GM12878 (cell line): ENCODE data around the gene TCF25. TPM values are rescaled to one million over a fixed set of nuclear protein-coding genes. Genes with fewer than 3 reads are reported as not detected.

Experiments
- ATAC-seq: fragments of 200-7000 bp; cut with Tn5 transposase; 3 replicates; pipeline ENCODE4 v1.9.1; 2020; ENCODE audit warnings: mild to moderate bottlenecking, moderate library complexity
- BruUV-seq: library from RNA; stranded (reverse); fragments of 400-500 nt; replicated peaks from 2 replicates; lab custom pipeline; 2021; lab: Mats Ljungman, UMichigan
- CTCF ChIA-PET: fragments of 300-600 bp; sonication (Branson Sonifier 250); formaldehyde crosslinking; extraction: SDS; loops from one replicate; lab custom pipeline; 2021; ENCODE audit warnings: inconsistent platforms; lab: Yijun Ruan, JAX
- POLR2A ChIA-PET: fragments of 350-600 bp; formaldehyde crosslinking; extraction: SDS; loops from one replicate; lab custom pipeline; 2021; ENCODE audit warnings: inconsistent platforms; lab: Charles Lee
- RAD21 ChIA-PET: fragments of 300-600 bp; sonication (Branson Sonifier 250); formaldehyde crosslinking; loops from one replicate; lab custom pipeline; 2023; ENCODE audit warnings: antibody characterized with exemption; ENCODE audit not compliant: unreplicated experiment; lab: Charles Lee
- SMC1A ChIA-PET: fragments of 300-600 bp; sonication (Branson Sonifier 250); formaldehyde crosslinking; loops from one replicate; lab custom pipeline; 2023; ENCODE audit not compliant: unreplicated experiment, uncharacterized antibody; lab: Charles Lee
- DNase-seq: peaks from one replicate; pipeline ENCODE4 v3.0.0-alpha.2; 2011; ENCODE audit warnings: low read depth, low spot score
- FAIRE-seq: peaks from 3 replicates; lab custom pipeline; 2011; peaks lifted over from hg19 to GRCh38; lab: Jason Lieb, UNC
- H2AFZ ChIP-seq: 2 replicates; pipeline ENCODE4 v1.6.0; 2011; ENCODE audit warnings: low read depth, low read length, control low read depth; ENCODE audit not compliant: control insufficient read depth
- H3K27ac ChIP-seq: 2 replicates; pipeline ENCODE4 v1.5.1; 2011; ENCODE audit warnings: control low read depth; ENCODE audit not compliant: control insufficient read depth, insufficient read depth
- H3K27me3 ChIP-seq, 2 experiments: replicated peaks in 1 of 2; 2 replicates each; pipeline versions ENCODE4 v1.6.0 to v1.6.1; 2011; ENCODE audit warnings: low read length in 1 of 2; ENCODE audit not compliant: control insufficient read depth in 2 of 2, insufficient read depth in 2 of 2
- H3K36me3 ChIP-seq, 2 experiments: 2 replicates each; pipeline ENCODE4 v1.5.1; 2011; ENCODE audit warnings: low read length in 1 of 2; ENCODE audit not compliant: control insufficient read depth in 2 of 2, insufficient read depth in 2 of 2
- H3K4me1 ChIP-seq: 2 replicates; pipeline ENCODE4 v1.6.1; 2011; ENCODE audit warnings: mild to moderate bottlenecking, low read length, moderate library complexity, mixed read lengths; ENCODE audit not compliant: control insufficient read depth, insufficient read depth
- H3K4me2 ChIP-seq: 2 replicates; pipeline ENCODE4 v1.6.0; 2011; ENCODE audit warnings: control low read depth; ENCODE audit not compliant: control insufficient read depth, insufficient read depth
- H3K4me3 ChIP-seq: fragments of 200-600 bp; sonication (generic); 2 replicates; pipeline ENCODE4 v1.5.1; 2016
- H3K79me2 ChIP-seq: 2 replicates; pipeline ENCODE4 v1.6.0; 2011; ENCODE audit warnings: low read length; ENCODE audit not compliant: control insufficient read depth, insufficient read depth
- H3K9ac ChIP-seq: 2 replicates; pipeline ENCODE4 v1.8.0; 2011; ENCODE audit warnings: low read length, control low read depth, mixed read lengths; ENCODE audit not compliant: control insufficient read depth, insufficient read depth
- H3K9me3 ChIP-seq: replicated peaks from 3 replicates; pipeline ENCODE4 v1.5.1; 2011; ENCODE audit warnings: mild to moderate bottlenecking, low read length; ENCODE audit not compliant: control insufficient read depth, insufficient read depth
- H4K20me1 ChIP-seq: 2 replicates; pipeline ENCODE4 v1.6.0; 2011; ENCODE audit not compliant: control insufficient read depth, insufficient read depth
- BRCA1 ChIP-seq: IDR thresholded peaks from 2 replicates; pipeline ENCODE4 v1.6.1; 2011; ENCODE audit warnings: low read depth, low read length, improper control_type of control experiment
- CBX5 ChIP-seq: sonication (generic); IDR thresholded peaks from 2 replicates; pipeline ENCODE4 v1.6.1; 2016; ENCODE audit warnings: low read depth, moderate library complexity, mild to moderate bottlenecking, inconsistent platforms
- HCFC1 ChIP-seq: fragments of 150-350 bp; IDR thresholded peaks from 2 replicates; pipeline ENCODE4 v1.6.1; 2014; ENCODE audit warnings: low read length
- NFXL1 ChIP-seq: fragments of 450-650 bp; IDR thresholded peaks from 2 replicates; pipeline ENCODE4 v1.6.1; 2017; ENCODE audit warnings: antibody characterized with exemption, mild to moderate bottlenecking, borderline replicate concordance
- POLR2AphosphoS5 ChIP-seq: IDR thresholded peaks from 2 replicates; pipeline ENCODE4 v1.6.1; 2011; ENCODE audit warnings: mild to moderate bottlenecking, low read length, inconsistent platforms
- SUPT20H ChIP-seq: IDR thresholded peaks from 2 replicates; pipeline ENCODE4 v1.6.1; 2011; ENCODE audit warnings: low read depth, mild to moderate bottlenecking, low read length, moderate library complexity, borderline replicate concordance; ENCODE audit not compliant: control insufficient read depth
- TAF1 ChIP-seq: IDR thresholded peaks from 2 replicates; pipeline ENCODE4 v1.6.1; 2011; ENCODE audit warnings: mild to moderate bottlenecking, low read depth, low read length, borderline replicate concordance
- TCF12 ChIP-seq: IDR thresholded peaks from 2 replicates; pipeline ENCODE4 v1.6.1; 2011; ENCODE audit warnings: low read depth, mild to moderate bottlenecking, low read length
- TCF3 ChIP-seq: IDR thresholded peaks from 2 replicates; pipeline ENCODE4 v1.6.1; 2012; ENCODE audit warnings: low read depth, mild to moderate bottlenecking, low read length, borderline replicate concordance; ENCODE audit not compliant: insufficient read depth
- ZNF384 ChIP-seq: IDR thresholded peaks from 2 replicates; pipeline ENCODE4 v1.6.1; 2012; ENCODE audit warnings: low read depth, mild to moderate bottlenecking, low read length, improper control_type of control experiment, borderline replicate concordance
- WGBS: methylation state at CpG from one replicate; pipeline ENCODE4 v1.1.6; 2016; ENCODE audit warnings: low lambda C conversion rate; ENCODE audit not compliant: insufficient replicate concordance, insufficient coverage; ENCODE audit errors: missing lambda C conversion rate; 5-methylcytosine and 5-hydroxymethylcytosine counted together
- in situ Hi-C: fragments of 300-500 bp; cut with MboI; formaldehyde crosslinking; loops from 9 replicates; pipeline ENCODE4 v1.14.3; 2018; ENCODE audit warnings: mixed read lengths
- intact Hi-C: fragments of 100-400 bp; cut with micrococcal nuclease; formaldehyde crosslinking; loops from one replicate; pipeline ENCODE4 v1.14.2; 2022; ENCODE audit not compliant: unreplicated experiment
- polyA plus RNA-seq, 11 experiments: library from polyadenylated mRNA; depleted of rRNA in 4 of 11; unstranded in 6 of 11; stranded (reverse) in 5 of 11; fragments of >200 nt; fragmentation: Nextera tagmentation in 4 of 11; fragmentation: Illumina TruSeq in 1 of 11; extraction: Ambion mirVana in 4 of 11; extraction: Trizol in 1 of 11; gene quantifications; 1 replicate in 1 of 11; 2 replicates in 10 of 11; pipeline versions ENCODE4 v1.2.1 to v1.2.3, GENCODE V29; 2011 to 2016; ENCODE audit warnings: inconsistent platforms in 2 of 11, missing spikeins in 2 of 11, low read depth in 1 of 11
- total RNA-seq, 4 experiments: library from RNA; depleted of rRNA in 3 of 4; stranded (reverse); fragments of >200 nt in 3 of 4; fragmentation: Illumina TruSeq in 1 of 4; extraction: Trizol in 1 of 4; gene quantifications; 2 replicates each; pipeline versions ENCODE4 v1.2.1 to v1.2.3, GENCODE V29; 2013 to 2021
- TF ChIP-seq, protein P1 (sequence below): fragments of 450-650 bp; IDR thresholded peaks from 2 replicates; pipeline ENCODE4 v1.6.1; 2017; ENCODE audit warnings: borderline replicate concordance
- TF ChIP-seq, protein P2 (sequence below): IDR thresholded peaks from 2 replicates; pipeline ENCODE4 v1.6.1; 2012; ENCODE audit warnings: mild to moderate bottlenecking, low read depth, low read length

TCF25 gene
- total and polyA plus RNA-seq, 10 of the 15 experiments (the other 5 are each of a cell fraction or from before 2014, with no cell fraction given) = 8.4 to 130 (median 89.4) TPM

DNA sequence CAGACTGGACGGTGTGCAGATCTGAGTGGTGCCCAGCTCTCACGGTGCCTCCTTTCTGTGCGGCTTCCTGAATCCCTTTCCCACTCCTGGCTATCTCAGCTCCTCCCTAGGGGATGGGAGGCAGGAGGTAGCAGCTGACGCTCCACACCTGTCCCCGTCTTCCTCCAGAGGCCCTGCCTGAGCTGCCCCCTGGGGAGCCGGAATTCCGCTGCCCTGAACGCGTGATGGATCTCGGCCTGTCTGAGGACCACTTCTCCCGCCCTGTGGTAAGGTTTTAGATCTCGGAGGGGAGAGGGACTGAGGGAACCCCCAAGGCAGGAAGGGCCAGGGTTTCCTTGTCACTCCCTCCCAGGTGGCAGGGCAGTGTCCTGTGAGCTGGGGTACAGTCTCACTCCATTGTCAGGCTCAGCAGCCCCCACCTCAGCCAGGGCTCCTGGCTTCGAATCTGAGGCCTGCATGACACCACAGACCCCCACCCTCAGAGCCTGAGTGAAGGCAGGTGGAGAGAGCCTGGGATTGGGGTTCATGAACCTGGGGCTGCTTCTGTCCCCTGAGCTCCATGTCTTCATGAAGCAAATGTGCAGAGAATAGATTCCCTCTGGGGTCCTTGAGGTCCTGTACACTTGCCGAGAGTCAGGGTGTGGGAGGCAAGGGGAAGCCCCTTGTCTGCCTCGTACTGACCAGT lies 81.8 kb downstream of the TCF25 start (continued):
- TF ChIP-seq, protein P1, sequence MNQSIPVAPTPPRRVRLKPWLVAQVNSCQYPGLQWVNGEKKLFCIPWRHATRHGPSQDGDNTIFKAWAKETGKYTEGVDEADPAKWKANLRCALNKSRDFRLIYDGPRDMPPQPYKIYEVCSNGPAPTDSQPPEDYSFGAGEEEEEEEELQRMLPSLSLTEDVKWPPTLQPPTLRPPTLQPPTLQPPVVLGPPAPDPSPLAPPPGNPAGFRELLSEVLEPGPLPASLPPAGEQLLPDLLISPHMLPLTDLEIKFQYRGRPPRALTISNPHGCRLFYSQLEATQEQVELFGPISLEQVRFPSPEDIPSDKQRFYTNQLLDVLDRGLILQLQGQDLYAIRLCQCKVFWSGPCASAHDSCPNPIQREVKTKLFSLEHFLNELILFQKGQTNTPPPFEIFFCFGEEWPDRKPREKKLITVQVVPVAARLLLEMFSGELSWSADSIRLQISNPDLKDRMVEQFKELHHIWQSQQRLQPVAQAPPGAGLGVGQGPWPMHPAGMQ = no peak
- TF ChIP-seq NFXL1 = no peak

DNA sequence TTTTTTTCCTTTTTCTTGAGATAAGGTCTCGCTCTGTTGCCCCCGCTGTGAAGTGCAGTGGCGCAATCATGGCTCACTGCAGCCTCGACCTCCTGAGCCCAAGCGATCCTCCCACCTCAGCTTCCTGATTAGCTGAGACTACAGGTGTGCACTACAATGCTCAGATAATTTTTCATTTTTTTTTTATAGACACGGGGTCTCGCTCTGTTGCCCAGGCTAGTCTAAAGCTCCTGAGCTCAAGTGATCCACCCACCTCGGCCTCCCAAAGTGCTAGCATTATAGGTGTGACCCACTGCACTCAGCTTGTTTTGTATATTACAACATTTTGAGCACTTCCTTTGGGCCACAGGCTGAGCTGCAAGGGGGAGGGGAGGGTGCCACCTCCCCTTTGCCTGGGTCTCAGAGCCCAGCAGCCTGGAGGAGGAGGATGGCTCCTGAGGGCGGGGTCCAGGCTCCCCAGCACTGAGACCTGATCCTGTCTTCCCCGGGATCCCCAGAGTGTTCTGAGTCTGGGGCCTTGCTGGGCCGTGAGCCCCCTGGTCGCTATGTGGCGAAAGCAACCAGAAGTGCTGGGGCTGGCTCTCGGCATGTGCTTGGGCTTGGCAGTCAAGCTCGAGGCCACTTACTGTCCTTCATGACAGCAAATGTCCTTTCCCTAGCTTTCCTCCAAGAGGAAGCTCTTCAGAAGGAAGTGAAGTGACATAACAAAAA lies 83.3 kb downstream of the TCF25 start:
- no TSS peak for BruUV-seq
- H3K79me2 ChIP-seq = no peaks in the 10 kb centered on the region
- H3K4me1 ChIP-seq = peaks cover 34% of the 10 kb centered on the region
- RAD21 ChIA-PET = no interaction called here
- TF ChIP-seq SUPT20H = no peak
- no peak for TF ChIP-seq TCF12
- TF ChIP-seq BRCA1 = no peak
- TF ChIP-seq HCFC1 = no peak
- TF ChIP-seq TAF1 = no peak
- TF ChIP-seq, protein P2, sequence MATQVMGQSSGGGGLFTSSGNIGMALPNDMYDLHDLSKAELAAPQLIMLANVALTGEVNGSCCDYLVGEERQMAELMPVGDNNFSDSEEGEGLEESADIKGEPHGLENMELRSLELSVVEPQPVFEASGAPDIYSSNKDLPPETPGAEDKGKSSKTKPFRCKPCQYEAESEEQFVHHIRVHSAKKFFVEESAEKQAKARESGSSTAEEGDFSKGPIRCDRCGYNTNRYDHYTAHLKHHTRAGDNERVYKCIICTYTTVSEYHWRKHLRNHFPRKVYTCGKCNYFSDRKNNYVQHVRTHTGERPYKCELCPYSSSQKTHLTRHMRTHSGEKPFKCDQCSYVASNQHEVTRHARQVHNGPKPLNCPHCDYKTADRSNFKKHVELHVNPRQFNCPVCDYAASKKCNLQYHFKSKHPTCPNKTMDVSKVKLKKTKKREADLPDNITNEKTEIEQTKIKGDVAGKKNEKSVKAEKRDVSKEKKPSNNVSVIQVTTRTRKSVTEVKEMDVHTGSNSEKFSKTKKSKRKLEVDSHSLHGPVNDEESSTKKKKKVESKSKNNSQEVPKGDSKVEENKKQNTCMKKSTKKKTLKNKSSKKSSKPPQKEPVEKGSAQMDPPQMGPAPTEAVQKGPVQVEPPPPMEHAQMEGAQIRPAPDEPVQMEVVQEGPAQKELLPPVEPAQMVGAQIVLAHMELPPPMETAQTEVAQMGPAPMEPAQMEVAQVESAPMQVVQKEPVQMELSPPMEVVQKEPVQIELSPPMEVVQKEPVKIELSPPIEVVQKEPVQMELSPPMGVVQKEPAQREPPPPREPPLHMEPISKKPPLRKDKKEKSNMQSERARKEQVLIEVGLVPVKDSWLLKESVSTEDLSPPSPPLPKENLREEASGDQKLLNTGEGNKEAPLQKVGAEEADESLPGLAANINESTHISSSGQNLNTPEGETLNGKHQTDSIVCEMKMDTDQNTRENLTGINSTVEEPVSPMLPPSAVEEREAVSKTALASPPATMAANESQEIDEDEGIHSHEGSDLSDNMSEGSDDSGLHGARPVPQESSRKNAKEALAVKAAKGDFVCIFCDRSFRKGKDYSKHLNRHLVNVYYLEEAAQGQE = no peak
- no peak for TF ChIP-seq TCF3
- no peak for TF ChIP-seq CBX5
- no peak for TF ChIP-seq POLR2AphosphoS5
- no peak for TF ChIP-seq ZNF384
- H3K27me3 ChIP-seq = no peaks in the 10 kb centered on the region
- peaks cover 0 to 5% of the 10 kb centered on the region in 2 experiments for H3K36me3 ChIP-seq
- H3K27ac ChIP-seq = no peak overlapping the region
- no peak overlapping the region for H3K9ac ChIP-seq
- intact Hi-C loops (no loop called here), in situ Hi-C loops (no loop called here)
- no peak overlapping the region for H3K4me3 ChIP-seq
- POLR2A ChIA-PET = interaction anchor here (1.6 kb wide), 1 partner anchor 18 kb away, joined by 7 read pairs; no protein-coding TSS in a partner anchor
- no peaks in the 10 kb centered on the region for H3K9me3 ChIP-seq
- no peak for ATAC-seq
- H4K20me1 ChIP-seq = no peaks in the 10 kb centered on the region
- DNase-seq = no peak
- CTCF ChIA-PET = no interaction called here
- SMC1A ChIA-PET = interaction anchor here (1.3 kb wide), 1 partner anchor 16 kb away, joined by 3 read pairs; no protein-coding TSS in a partner anchor
- 38% methylated on average over 14 of the region's 15 CpGs for WGBS
- FAIRE-seq = no peak
- H3K4me2 ChIP-seq = no peak overlapping the region
- H2AFZ ChIP-seq = no peak overlapping the region
